Esophagus squamous epithelium (tissue), 5 donors: ENCODE data around the gene RNU7-1. TPM values are rescaled to one million over a fixed set of nuclear protein-coding genes. Genes with fewer than 3 reads are reported as not detected.

Experiments
- DNase-seq: peaks from one replicate; lab custom pipeline; 2025; lab: John Stamatoyannopoulos, UW
- H3K27ac ChIP-seq, 4 donors: fragments of 200-600 bp; sonication (generic); one replicate each; pipeline ENCODE4 v1.5.1; 2016 to 2019; ENCODE audit warnings: mild to moderate bottlenecking in 1 of 4
- H3K27me3 ChIP-seq, 4 donors: fragments of 200-600 bp; sonication (generic); 1 replicate in 3 of 4; 2 replicates in 1 of 4; pipeline versions ENCODE4 v1.5.1 to v1.6.0; 2017 to 2021; ENCODE audit warnings: antibody characterized with exemption in 1 of 4
- H3K36me3 ChIP-seq, 3 donors: fragments of 200-600 bp; sonication (generic); one replicate each; pipeline ENCODE4 v1.5.1; 2016 to 2019
- H3K4me1 ChIP-seq, 3 donors: fragments of 200-600 bp; sonication (generic); one replicate each; pipeline ENCODE4 v1.5.1; 2017 to 2019
- H3K4me3 ChIP-seq, 4 donors: fragments of 200-600 bp; sonication (generic); 1 replicate in 3 of 4; 2 replicates in 1 of 4; pipeline ENCODE4 v1.5.1; 2016 to 2019; ENCODE audit warnings: mild to moderate bottlenecking in 2 of 4, moderate library complexity in 1 of 4
- H3K9me3 ChIP-seq, 3 donors: fragments of 200-600 bp; sonication (generic); one replicate each; pipeline ENCODE4 v1.5.1; 2016 to 2019
- POLR2A ChIP-seq, 4 donors: fragments of 450-650 bp; IDR thresholded peaks; one replicate each; pipeline ENCODE4 v1.6.1; 2017; ENCODE audit warnings: antibody characterized with exemption in 4 of 4, mild to moderate bottlenecking in 4 of 4, moderate library complexity in 3 of 4
- WGBS, 2 donors: methylation state at CpG; one replicate each; pipeline ENCODE4 v1.1.5; 2018; 5-methylcytosine and 5-hydroxymethylcytosine counted together
- intact Hi-C: fragments of 100-400 bp; cut with DNase I; formaldehyde crosslinking; loops from one replicate; pipeline ENCODE4 v1.15.0; 2022
- total RNA-seq, 4 donors: library from RNA; depleted of rRNA; stranded (reverse); fragments of >200 nt; gene quantifications; one replicate each; pipeline ENCODE4 v1.1.0, GENCODE V29; 2016
- TF ChIP-seq, protein P1 (sequence below), 6 experiments: fragments of 450-650 bp in 4 of 6; fragments of 200-600 bp in 2 of 6; sonication (generic) in 2 of 6; IDR thresholded peaks; one replicate each; pipeline ENCODE4 v1.5.1; 2016 to 2019; ENCODE audit warnings: antibody characterized with exemption in 6 of 6, mild to moderate bottlenecking in 4 of 6, moderate library complexity in 4 of 6
- donor health status: DM: yes; HTN: yes; CAD: no.

Gene RNU7-1
- total RNA-seq, 4 donors from 2014 or later = not detected

DNA sequence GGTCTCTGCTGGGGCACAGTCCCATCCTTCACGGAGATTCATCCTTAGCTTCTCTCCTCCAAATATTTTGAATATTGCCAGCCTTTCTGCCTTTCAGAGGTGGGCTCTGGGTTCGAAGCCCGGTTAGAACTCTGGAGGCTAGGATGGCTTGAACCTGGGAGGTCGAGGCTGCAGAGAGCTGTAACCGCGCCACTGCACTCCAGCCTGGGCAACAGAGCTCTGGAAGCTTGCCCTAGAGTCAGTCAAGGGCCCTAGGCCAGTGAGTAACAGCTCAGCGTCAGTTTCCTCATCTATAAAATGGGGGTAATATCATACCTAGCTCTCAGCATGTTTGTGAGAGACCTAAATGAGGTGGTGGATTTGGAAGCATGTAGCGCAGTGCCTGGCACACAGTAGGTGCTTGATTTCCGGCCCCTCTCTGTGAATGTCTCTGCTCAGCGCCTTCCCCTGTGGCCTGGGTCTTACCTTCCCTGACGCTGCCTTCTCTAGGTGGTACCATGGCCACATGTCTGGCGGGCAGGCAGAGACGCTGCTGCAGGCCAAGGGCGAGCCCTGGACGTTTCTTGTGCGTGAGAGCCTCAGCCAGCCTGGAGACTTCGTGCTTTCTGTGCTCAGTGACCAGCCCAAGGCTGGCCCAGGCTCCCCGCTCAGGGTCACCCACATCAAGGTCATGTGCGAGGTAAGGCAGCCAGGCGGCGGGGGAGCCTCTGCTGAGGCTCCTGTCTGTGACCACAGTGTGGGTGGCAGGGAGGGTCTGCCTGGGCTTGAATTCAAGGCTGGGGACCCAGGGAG is 10.9 kb downstream of the RNU7-1 start:
- H3K27me3 ChIP-seq = no peaks in the 10 kb centered on the region
- intact Hi-C loops = no loop called here
- peak overlapping the region in 3 of 4 donors; percentile 30 to 88 (median 82) for H3K27ac ChIP-seq
- TF ChIP-seq, protein P1, sequence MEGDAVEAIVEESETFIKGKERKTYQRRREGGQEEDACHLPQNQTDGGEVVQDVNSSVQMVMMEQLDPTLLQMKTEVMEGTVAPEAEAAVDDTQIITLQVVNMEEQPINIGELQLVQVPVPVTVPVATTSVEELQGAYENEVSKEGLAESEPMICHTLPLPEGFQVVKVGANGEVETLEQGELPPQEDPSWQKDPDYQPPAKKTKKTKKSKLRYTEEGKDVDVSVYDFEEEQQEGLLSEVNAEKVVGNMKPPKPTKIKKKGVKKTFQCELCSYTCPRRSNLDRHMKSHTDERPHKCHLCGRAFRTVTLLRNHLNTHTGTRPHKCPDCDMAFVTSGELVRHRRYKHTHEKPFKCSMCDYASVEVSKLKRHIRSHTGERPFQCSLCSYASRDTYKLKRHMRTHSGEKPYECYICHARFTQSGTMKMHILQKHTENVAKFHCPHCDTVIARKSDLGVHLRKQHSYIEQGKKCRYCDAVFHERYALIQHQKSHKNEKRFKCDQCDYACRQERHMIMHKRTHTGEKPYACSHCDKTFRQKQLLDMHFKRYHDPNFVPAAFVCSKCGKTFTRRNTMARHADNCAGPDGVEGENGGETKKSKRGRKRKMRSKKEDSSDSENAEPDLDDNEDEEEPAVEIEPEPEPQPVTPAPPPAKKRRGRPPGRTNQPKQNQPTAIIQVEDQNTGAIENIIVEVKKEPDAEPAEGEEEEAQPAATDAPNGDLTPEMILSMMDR (IDR thresholded peaks at IDR 0.05) = no peak
- no peak for TF ChIP-seq POLR2A (IDR thresholded peaks at IDR 0.05)
- no peaks in the 10 kb centered on the region for H3K9me3 ChIP-seq
- DNase-seq = no peak
- H3K4me3 ChIP-seq = peak overlapping the region in 1 of 4 donors; percentile 61
- WGBS, 2 donors = 61 to 89% methylated on average over 5 to 10 of the region's 21 CpGs
- H3K36me3 ChIP-seq = peaks cover 0 to 27% (median 0%) of the 10 kb centered on the region in 3 donors
- H3K4me1 ChIP-seq = peaks cover 16 to 77% (median 31%) of the 10 kb centered on the region in 3 donors

DNA sequence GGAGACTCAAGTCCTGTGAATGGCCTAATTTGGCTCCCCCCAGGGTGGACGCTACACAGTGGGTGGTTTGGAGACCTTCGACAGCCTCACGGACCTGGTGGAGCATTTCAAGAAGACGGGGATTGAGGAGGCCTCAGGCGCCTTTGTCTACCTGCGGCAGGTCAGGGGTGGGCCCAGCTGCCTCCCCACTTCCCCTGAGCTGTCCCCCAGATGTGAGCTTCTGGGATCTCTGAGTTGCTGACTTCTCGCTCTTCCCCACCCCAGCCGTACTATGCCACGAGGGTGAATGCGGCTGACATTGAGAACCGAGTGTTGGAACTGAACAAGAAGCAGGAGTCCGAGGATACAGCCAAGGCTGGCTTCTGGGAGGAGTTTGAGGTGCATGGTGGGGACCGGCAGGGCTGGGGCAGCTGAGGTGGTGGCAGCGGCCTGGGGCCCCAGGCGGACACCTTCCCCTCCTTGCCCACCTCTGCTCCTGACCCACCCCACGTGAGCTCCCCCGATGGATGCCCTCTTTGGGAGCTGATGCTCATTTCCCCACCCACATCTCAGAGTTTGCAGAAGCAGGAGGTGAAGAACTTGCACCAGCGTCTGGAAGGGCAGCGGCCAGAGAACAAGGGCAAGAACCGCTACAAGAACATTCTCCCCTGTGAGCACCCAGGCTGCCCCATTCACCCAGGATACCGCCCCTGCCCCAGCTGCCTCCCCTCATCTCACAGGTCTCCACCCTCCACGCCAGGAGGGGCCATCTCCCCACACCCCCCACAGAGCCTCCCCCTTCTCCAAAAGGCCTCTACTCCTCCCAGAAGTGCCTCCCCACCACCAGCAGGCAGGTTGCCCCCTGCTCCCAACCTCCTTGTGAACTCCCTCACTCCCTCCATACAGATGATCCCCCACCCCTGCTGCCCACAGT is 11.7 kb downstream of the RNU7-1 start:
- H3K36me3 ChIP-seq = peaks cover 0 to 34% (median 0%) of the 10 kb centered on the region in 3 donors
- no peak for TF ChIP-seq POLR2A (IDR thresholded peaks at IDR 0.05)
- TF ChIP-seq, protein P1 (IDR thresholded peaks at IDR 0.05) = no peak
- WGBS, 2 donors = 85 to 92% methylated on average over 4 to 10 of the region's 22 CpGs
- H3K4me1 ChIP-seq = peaks cover 16 to 77% (median 39%) of the 10 kb centered on the region in 3 donors
- no peak overlapping the region for H3K4me3 ChIP-seq
- intact Hi-C loops = no loop called here
- H3K9me3 ChIP-seq = no peaks in the 10 kb centered on the region
- no peaks in the 10 kb centered on the region for H3K27me3 ChIP-seq
- peak overlapping the region in 1 of 4 donors; percentile 82 for H3K27ac ChIP-seq
- no peak for DNase-seq

DNA sequence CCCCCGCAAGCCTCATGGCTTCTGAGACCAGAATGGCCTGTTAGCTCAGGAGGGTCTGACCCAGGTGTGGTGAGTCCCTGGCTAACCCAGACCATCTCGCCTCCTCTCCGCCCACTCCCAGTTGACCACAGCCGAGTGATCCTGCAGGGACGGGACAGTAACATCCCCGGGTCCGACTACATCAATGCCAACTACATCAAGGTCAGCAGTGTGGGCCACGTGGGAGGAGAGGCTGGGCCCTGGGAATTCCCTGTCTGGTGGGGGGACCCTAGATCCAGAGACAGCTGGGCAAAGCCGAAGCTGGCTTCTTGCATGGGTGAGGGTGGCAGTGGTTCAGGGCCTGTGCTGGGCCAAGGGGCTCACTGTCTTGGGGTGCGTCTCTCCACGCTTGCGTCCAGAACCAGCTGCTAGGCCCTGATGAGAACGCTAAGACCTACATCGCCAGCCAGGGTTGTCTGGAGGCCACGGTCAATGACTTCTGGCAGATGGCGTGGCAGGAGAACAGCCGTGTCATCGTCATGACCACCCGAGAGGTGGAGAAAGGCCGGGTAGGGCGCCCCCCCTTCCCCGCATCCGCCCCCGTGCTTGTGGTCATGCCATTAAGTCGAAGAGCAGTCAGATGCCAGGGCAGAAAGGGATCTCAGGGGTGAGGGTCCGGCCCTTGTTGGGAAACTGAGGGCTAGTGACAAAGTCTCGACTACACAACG is 12.6 kb downstream of the RNU7-1 start:
- Histone ChIP-seq H3K4me1 (peaks cover 20 to 77% (median 43%) of the 10 kb centered on the region in 3 donors), H3K9me3 (no peaks in the 10 kb centered on the region), H3K4me3 (no peak overlapping the region), H3K36me3 (peaks cover 0 to 34% (median 0%) of the 10 kb centered on the region in 3 donors), H3K27ac (peak overlapping the region in 2 of 4 donors; percentile 29 to 34), H3K27me3 (no peaks in the 10 kb centered on the region)
- intact Hi-C loops = no loop called here
- TF ChIP-seq POLR2A (IDR thresholded peaks at IDR 0.05) = no peak
- TF ChIP-seq, protein P1 (IDR thresholded peaks at IDR 0.05) = no peak
- 71 to 100% methylated on average over 3 to 10 of the region's 28 CpGs for WGBS, 2 donors
- no peak for DNase-seq

DNA sequence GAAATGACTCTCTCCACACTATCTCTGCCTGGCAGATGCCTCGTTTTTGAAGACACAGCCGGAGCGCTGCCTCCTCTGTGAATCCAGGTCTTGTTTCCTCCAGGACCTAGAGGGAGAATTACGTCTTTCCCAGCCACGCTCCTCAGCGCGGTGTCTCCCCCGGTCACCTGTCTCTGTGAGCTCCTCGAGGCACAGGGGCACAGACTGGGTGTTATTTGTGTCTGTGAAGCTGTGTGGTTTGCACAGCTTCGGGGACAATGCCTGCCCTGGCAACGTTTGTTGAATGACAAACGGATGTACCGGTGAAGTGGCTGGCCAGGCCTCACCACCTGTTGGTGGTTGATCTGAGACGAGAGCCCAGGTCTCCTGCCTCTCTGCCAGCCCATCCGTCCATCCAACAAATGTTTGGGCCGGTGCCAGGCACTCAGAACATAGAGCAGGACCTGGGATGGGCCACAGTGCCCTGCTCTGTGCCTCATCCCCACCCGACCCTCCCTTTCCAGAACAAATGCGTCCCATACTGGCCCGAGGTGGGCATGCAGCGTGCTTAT is 13.6 kb downstream of the RNU7-1 start:
- Histone ChIP-seq H3K27me3 (no peaks in the 10 kb centered on the region), H3K4me3 (no peak overlapping the region), H3K36me3 (peaks cover 0 to 34% (median 0%) of the 10 kb centered on the region in 3 donors), H3K27ac (peak overlapping the region in 2 of 4 donors; percentile 78 to 95), H3K4me1 (peaks cover 31 to 87% (median 53%) of the 10 kb centered on the region in 3 donors), H3K9me3 (no peaks in the 10 kb centered on the region)
- 71 to 80% methylated on average over 13 to 14 of the region's 20 CpGs for WGBS, 2 donors
- TF ChIP-seq, protein P1 (IDR thresholded peaks at IDR 0.05) = no peak
- TF ChIP-seq POLR2A (IDR thresholded peaks at IDR 0.05) = no peak
- intact Hi-C loops = no loop called here
- DNase-seq = no peak
